Measurements from ENCODE around the gene ZNF225.
"Not testable (repeated sequence)": the region's sequence is repeated elsewhere in the genome, so short reads cannot be mapped to it uniquely, and the experiment has no call there.

The ZNF225 gene

GRCh38 chr19:44151491-44151890, 38.3 kb downstream of the ZNF225 start:
- ChIA-PET POLR2A (no interaction called here), CTCF (interaction anchor here (1.4 kb wide), 1 partner anchor 15 kb away, joined by 3 read pairs; no protein-coding TSS in a partner anchor)
- TF ChIP-seq CTCF (IDR thresholded peaks at IDR 0.05; ENCODE audit: control extremely low read depth, extremely low read depth, low read depth, missing control alignments): no peak
- DNase-seq (ENCODE audit: extremely low spot score): no peak

- ChIA-PET CTCF (no interaction called here), POLR2A (no interaction called here)
- no peak for TF ChIP-seq CTCF (IDR thresholded peaks at IDR 0.05; ENCODE audit: control extremely low read depth, extremely low read depth, low read depth, missing control alignments)
- no peak for DNase-seq (ENCODE audit: extremely low spot score)
These were observed 43.3 kb downstream of the ZNF225 start for GRCh38 chr19:44156475-44156874.

- CTCF ChIA-PET: interaction anchor here (1.3 kb wide), 1 partner anchor 11 kb away, joined by 6 read pairs; no protein-coding TSS in a partner anchor
- DNase-seq (ENCODE audit: extremely low spot score): no peak
- POLR2A ChIA-PET: interaction anchor here (1.1 kb wide), 1 partner anchor 43 kb away, joined by 3 read pairs; no protein-coding TSS in a partner anchor
- no peak for TF ChIP-seq CTCF (IDR thresholded peaks at IDR 0.05; ENCODE audit: control extremely low read depth, extremely low read depth, low read depth, missing control alignments)
These were observed 50.6 kb downstream of the ZNF225 start for GRCh38 chr19:44163789-44164188.

GRCh38 chr19:44164327-44164672, 51.1 kb downstream of the ZNF225 start:
- TF ChIP-seq CTCF (IDR thresholded peaks at IDR 0.05; ENCODE audit: control extremely low read depth, extremely low read depth, low read depth, missing control alignments): no peak
- no peak for DNase-seq (ENCODE audit: extremely low spot score)
- POLR2A ChIA-PET: interaction anchor here (0.7 to 1.1 kb wide), 4 partner anchors 12 to 51 kb away, joined by 3 read pairs; partner anchors contain the start of gene ZNF225
- CTCF ChIA-PET: interaction anchor here (1.3 to 1.6 kb wide), 2 partner anchors 12 to 15 kb away, joined by 5 to 6 read pairs; no protein-coding TSS in a partner anchor

- TF ChIP-seq CTCF (IDR thresholded peaks at IDR 0.05; ENCODE audit: control extremely low read depth, extremely low read depth, low read depth, missing control alignments): no peak
- CTCF ChIA-PET: interaction anchor here (0.7 to 1.6 kb wide), 3 partner anchors 16 to 51 kb away, joined by 3 to 5 read pairs (median 4); partner anchors contain the start of gene ZNF227
- POLR2A ChIA-PET: interaction anchor here (0.6 to 1.2 kb wide), 7 partner anchors 11 to 335 kb away, joined by 3 to 4 read pairs (median 3); partner anchors contain the start of gene ZNF225
- peak; percentile 84 for DNase-seq (ENCODE audit: extremely low spot score)
These were observed 51.7 kb downstream of the ZNF225 start, which contains the start of gene ZNF226 for GRCh38 chr19:44164673-44165512. TSS of gene ZNF226 (plus strand) at chr19:44165100. CDS start at chr19:44170081, 4,981 bp downstream.

- POLR2A ChIA-PET; DNase-seq (ENCODE audit: extremely low spot score); CTCF ChIA-PET: not testable (repeated sequence)
These were observed 57.5 kb downstream of the ZNF225 start for GRCh38 chr19:44170660-44171059.

GRCh38 chr19:44176590-44176989, 63.4 kb downstream of the ZNF225 start:
- no peak for TF ChIP-seq CTCF (IDR thresholded peaks at IDR 0.05; ENCODE audit: control extremely low read depth, extremely low read depth, low read depth, missing control alignments)
- ChIA-PET CTCF (no interaction called here), POLR2A (interaction anchor here (1.0 kb wide), 1 partner anchor 12 kb away, joined by 3 read pairs; the partner anchor contains the start of gene ZNF226)
- DNase-seq (ENCODE audit: extremely low spot score): no peak

Data from GM10248 (cell line).